ENCODE results near the gene BCAS3.

Gene BCAS3

DNA sequence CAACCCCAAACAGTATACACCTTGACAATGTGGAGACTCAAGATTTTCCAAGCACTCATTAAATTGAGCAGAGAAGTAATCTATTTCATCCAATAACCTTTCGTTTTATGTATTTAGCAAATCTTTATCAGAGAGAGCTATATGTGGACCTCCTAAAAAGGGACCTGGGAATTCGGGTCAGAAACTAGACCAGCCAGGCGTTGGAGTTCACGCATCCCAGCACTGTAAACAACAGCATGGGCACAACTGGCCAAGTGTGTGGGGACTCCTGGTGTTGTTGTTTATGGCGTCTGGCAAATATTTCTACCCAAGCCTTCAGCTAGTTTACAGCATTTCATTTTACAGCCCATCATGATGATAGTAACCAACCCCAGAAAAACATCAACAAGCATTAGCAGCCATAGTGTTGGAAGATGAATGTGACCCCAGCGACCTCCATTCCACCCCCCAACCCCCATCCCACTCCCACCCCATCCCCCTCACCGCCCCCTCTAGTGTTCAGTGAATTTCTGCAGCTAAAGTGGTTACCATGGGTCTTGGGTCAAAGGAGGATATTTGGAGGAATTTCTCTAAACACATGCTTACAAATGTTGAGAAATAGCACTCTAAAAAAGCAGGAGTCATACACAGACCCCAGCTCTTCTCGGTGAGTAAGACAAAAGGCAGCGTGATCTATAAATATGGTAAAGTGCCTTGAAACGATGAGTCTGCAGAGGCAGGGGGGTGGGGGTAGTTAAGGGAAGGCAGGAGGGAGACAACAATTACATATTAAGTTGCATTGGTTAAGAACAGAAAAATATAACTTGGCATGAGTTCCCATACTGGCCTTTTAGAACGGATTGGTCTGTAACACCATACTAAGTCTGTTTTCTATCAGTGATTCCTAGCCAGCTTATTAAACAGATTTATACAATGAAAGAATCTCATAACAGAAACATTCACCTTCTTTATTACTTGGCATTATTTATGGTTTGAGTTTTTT is 630.5 kb downstream of the BCAS3 start:
- no peak for DNase-seq

DNA sequence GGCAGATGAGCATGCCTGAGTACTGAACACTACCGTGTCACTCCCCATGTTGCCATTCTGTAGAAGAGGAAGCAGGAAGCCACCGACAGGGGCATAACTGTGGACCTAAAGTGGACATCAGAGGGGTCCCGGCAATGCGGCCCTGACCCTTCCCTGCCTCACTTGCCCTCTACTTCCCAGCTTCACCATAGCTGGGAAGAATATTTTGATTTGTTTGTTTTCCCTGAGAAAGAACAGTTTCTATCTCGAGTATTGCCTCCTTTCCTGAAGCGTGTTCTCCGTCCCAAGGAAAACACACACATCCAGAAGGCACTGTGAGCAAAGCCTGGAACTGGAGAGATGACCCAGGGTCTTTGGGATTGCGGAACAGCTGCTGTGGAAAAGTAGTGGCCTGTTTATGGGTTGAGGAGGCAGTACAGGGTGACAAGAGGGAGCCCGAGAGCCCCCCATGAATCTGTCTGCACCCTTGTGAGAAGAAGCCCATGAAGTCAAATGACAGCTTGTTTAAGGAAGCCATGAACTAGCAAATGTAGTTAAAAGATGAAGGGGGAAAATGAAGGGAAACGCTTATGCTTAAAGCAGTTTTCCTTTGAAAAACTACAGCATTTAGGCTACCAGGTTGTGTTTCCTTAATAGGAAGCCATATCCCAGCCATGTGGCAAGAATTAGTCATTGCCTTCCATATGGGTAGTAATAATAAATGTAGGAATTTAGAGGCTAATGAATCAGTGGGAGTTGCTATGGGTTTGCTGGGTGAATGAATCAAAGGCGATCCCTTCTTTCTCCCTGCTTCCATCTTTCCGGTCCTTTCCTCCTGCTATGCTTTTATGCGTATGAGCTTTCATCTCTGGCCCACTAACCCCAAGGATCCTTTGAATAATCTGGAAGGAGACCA is 632.0 kb downstream of the BCAS3 start:
- DNase-seq = no peak

DNA sequence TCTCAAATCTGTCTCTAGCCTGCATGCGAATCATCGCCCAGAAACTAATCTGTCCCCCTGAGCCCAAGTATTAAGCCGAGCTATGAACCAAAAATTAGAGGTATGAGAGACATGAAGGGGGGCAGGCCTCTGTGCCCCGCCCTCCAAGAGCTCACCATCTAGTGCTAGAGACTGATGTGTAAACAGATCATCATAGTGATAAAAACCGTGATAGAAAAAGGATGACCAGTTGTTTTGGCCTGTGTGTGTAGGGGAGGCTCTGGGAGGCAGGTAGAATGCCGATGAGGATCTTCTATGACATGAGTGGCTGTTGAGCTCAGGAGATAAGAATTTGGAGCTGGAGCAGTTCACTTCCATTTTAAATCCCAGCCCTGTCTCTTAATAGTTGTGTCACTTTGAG is 632.9 kb downstream of the BCAS3 start:
- no peak for DNase-seq

DNA sequence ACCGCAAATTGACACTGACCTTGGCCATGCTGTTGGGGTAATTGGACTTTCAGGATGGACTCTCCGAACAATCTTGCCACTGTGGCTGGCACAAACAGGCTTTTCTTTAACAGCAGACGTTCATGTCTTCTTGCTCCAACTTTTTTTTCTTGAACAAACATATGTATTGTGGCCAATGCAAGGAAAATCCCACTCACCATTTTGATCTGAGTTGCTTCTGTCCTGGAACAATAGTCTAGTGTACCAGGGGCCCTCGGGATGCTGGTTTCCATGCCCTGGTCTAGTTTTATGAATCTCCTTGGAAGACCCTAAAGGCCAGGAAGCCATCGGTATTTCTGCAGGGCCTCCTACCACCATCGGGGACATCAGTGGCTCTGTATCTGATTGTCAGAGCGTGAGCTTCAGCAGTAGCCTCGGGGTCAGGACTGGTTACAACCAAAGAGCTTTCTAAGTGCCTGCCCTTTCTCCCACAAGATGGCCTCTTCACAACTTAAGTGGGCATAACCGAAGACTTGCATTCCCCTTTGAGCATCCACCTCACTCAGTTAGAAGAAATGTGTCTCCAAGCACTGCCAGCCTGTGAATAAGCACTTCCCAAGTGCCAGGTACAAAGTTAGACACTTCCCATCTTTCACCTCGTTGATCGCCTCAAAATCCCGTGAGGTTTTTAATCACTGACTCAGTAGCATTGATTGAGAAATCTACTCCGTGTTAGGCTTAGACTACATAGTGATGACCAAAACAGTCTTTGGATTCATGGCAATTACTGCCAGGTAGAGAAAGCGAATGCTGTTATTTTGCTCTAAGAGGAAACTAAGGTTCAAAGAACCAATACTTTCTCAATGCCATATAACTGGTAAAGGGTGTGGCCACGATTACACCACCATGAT is 635.0 kb downstream of the BCAS3 start:
- DNase-seq = no peak

DNA sequence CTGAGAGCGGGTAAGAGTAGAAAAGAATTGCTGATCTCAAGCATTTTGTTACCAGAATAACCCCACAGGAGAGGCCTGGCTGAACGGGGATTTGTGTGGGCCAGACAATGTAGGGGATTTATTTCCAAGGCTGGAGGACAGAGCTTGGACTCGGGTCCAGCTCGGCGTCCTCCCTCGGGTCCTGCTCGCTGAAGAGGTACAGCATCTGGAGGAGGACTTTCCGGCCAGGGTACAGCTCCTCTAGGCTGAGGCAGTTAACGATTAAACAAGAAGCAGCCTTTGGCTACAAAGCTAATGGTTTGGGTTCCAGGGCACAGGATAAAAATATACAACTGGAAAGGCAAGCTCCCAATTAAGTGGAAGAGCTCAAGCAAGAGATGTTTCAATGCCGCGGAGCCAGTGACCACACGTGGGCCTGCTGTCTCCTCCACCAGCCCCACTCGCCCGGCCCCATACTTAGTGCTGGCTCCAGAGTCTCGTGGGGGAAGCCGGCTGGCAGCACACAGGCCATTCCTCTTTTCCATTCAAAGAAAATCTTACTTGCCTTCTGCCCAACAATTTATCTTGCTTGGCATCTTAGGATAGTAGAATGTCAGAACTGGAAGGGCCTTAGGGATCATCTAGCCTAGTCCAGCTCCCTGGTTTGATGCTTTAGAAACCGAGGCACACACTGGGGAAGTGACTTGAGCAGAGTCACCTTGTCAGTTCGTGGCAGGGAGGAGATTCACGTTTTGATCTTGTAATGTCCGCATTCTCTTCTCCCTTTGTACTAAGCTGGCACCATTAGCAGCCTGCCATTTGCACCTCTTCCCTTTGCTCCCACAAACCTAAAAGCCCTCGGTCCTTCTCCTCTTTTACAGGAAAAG is 636.0 kb downstream of the BCAS3 start:
- no peak for DNase-seq

DNA sequence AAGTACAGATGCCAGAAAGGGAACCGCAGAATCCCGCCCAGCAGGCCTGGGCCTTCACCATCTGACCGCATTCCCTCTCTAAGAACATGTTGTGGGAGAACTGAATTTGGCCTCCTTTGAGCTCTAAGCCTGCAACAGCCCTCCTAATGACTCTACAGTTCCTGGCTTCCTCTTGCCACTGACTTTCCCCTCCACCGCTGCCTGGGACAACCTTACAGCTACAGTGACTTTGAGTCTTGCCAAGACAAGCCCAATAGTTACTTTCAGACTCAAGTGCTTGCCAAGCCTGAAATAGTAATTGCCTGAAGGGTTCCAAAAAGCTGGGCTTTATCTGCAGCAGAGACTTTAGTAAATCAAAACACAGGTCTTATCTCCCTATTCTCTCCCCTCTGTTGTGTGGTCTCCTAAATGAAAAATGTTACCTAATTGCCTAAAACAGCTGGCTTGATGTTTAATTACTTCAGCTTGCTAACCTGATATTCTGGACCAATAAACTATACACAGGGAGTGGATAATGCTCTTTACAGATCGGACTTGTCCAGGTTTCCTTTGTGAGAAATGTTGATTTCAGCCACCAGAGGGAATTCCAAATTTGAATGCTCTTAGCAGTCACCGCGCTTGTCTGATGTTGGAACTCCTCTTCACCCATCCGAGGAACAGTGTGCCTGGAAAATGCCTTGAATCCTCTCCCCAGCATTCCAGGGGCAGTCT is 636.9 kb downstream of the BCAS3 start:
- no peak for DNase-seq

DNA sequence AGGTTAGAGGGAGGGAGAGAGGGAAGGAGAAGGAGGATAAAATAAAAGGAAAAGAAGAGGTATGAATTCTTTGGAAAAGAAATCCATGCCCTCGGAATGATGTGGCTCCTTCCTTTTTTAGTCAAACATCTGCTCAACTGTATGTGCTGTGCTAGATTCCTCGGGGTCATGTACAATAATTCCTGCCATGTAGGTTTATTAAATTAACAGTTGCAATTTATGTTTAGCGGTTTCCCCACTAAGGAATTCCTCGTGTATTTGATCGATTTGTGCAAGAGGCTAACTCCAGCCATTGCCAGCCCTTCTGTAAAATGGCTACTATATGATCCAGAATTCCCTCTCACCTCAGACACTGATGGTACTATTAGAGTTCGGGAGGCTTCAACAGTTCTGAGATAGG is 639.0 kb downstream of the BCAS3 start:
- no peak for DNase-seq

DNA sequence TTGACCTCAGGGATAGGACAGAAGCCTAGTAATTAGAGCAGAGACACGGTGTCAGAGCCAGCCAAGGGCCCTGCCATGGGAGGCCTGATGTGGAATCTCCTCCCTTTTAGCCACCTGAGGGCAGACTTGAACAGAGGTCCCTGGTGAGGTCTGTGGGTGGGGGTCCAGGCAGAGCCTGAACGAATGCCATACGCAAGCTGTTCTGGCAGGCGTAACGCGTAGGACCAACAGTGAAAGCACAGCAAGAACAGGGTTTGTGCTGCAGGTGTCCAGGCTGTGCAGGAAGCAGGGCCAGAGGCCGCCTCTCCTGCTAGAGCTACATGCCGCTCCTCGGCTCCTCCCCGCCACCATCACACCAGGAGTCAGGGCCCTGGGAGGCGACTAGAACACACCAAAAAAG is 640.1 kb downstream of the BCAS3 start:
- no peak for DNase-seq

DNA sequence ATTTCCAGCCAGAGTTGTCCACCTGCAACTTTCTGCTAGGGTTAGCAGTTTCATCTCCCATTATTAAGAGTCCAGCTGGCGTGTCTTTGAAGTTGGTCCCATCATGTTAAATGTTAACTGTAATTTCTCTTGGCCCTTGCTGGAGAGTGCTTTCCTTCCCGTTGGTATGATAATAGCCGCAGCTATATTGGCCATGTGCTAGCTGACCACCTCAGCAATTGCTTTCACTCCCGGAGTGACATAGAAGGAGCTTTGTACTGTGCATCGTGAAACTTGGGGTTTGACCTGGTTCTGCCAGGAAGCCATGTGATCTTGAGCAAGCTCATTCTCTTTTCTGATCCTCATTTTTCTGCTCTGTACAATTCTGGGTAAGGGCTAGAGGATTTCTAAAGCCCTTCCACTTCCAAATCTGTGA is 641.0 kb downstream of the BCAS3 start:
- DNase-seq = no peak

DNA sequence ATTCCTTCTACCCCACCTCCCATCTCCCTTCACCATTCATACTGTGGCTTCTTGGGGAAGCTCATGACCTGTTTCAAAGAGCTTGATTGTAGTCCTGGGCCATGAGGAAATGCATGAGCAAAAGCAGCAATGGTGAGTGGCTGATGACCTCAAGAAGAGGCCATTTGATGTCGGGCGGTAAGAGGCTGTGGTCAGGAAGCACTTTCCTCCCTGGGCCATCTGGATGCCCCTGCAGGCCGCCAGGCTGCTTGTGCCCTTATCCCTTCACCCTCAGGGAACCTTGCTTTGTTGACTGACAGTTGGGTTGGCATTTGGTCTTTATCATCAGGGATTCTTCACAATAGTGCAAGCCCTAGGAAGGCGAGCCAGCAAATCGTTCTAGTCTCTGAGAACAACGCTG is 643.7 kb downstream of the BCAS3 start:
- no peak for DNase-seq

DNA sequence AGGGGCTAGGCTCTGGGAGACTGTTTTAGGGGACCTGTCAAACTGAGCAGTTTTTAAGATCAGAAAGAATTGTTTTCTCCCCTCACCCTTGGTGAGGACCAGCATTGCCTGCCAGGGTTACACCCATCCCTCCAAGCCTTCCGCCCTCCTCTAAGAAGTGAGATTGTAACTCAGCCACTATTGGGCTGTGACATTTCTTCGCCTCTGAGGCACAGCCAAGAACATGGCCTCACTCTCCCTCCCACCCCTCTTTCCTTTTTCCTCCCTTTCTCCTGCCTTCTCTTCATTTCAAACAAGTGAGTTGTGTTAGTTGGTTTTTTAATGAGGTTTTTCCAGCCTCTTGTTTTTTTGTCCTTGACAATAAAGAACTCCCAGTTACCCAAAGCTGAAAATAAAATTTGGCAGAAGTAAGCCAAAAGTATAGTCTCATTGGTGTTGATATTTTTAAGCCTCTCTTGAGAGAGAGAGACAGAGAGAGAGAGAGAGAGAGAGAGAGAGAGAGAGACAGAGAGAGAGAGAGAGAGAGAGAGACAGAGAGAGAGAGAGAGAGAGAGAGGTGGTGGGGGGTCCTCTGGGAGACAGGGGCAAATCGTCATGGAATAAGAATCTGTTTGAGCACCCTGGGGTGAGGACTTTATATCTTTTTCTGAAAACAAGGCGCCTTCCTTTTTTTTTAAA is 644.8 kb downstream of the BCAS3 start:
- DNase-seq = no peak

DNA sequence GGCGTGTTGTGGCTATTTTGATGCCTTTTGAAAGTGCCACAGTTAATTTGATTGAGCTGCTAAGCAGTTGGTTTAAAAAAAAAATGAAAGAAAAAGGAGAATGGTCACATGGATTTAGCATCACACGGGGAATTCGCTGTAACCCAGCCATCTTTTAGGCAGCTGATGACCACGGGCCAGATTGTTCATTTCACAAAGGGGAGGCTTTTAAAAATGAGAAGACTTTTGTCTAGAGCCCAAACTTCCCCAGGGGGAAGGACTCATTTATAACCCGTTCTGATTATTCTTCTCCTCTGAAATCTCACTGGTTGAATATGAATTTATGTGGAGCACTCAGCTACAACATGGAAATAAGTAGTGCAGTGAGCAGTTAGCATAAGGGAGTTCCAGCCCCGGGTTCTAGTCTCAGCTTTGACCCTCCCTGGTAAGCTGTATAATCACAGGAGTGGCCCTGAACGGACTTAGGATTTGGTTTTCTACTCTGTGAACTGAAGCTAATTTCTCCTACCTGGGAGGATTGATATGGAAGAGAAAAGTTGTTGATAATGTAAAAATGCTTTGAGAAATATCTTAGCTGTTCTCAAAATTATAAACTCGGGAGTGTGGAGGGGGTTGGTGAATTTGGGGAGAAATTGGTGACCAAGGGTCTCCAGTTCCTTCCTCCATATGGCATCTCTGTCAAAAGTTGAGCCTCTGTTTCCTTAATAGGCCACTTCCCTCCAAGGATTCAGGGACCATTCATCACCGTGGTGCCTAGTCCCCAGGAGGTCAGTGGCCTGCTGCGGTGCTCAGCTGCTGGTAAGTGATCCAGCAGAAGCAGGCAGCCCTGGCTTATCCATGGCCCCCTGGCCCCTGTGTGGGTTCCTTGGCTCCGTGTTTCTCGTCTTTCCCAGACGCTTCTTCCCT is 645.6 kb downstream of the BCAS3 start:
- DNase-seq = no peak

DNA sequence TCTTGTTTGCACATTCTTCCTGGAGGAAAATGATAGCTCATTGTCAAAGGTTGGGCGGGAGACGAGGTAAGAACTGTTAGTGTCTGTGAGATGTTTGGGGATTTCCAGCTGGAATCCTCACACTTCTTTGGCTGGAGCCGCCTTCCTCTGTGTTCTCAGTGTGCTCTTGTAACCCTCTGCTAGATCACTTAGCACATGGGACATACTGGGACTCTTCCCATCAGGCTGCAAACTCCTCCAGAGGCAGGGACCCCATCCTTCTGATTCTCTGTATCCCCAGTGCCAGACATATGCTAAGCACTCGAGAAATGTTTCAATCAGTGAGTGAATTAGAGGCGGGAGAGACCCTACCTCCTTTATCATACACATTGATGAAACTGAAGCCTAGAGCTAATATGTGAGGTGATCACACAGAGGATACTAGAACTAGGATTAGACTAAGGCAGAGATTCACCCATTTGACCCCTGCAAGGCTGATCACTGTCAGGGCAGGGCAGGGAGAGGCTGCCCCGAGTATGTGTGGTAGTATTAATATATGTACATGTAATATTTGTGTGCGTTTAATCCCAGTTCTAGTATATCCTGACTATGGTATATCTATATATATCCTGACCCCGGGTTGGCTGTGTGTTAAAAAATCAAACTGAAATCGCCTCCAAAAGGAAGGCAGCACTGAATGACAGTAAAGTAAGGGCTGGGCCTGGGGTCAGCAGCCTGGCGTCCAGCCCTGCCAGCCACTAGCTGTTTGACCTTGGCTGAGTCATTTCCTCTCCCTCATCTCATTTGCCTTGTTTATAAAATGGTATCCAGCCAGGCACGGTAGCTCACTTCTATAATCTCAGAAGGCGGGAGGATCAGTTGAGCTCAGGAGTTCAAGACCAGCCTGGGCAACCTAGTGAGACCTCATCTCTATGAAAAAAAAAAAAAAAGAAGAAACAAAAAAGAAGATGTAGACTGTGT is 646.5 kb downstream of the BCAS3 start:
- DNase-seq = no peak

DNA sequence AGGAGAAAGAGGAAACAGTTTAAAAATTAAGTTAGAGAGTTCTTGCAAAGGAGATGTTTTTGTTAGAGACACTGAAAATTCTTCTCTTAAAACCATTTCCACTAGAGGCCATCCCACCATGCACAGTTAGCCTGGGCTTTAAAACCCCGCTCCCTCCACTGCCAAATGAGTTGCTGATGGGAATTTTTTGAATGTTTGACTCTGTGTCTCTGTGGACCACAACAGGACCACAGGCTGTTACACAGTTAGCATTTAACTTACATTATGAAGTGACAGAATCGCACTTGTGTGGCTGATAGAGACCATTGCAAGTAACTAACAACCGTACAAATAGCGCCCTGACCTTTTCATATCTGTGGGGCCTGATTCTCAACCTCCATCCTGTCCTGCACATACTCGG is 647.3 kb downstream of the BCAS3 start:
- DNase-seq = no peak

DNA sequence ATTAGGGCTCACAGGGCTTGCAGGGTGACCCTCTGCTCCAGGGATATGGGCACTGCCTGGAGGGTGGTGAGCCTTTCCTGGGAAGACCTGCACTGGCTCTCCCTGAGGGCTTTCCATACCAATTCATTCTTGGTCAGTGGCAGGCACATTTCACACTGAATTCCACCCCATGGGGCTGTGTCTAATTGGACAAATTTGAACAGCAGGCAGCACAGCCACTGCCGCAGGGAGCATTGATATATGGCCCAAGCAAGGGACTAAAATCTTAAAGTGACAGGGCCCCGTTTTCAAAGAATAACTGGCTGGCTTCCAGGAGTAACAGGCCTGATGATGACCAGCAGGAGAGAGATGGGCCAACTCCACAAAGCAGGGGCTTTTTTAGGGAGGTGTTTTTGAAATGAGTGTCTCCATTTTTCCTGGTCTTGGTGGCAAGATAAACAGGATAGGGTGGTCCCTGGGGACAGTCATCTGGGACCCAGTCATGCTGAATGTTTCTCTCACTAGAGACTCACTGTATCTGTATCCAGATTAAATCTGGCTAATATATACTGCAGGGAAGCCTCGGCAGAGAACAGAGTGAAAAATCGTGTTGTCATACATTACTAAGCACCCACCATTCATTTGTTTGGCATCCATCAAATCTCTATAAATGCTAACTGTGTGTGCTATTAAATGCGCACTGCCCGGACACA is 647.9 kb downstream of the BCAS3 start:
- no peak for DNase-seq

DNA sequence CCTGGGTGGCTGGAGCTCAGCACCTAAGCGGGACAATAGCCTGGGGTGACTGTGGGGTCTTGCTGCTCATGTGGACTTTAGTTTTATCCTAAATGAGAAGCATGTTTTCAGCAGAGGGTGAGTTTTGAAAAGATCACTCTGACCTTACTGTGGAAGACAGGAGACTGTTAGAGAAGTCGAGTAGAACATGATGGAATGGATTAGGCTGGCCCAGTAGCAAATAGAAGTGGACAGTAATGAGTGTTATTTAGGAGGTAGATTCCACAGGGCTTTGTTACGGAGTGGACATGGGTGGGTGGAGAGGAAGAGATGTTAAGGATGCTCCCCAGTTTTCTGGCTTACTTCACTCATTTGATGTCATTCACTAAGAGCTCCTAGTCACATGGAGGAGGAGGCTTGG is 648.7 kb downstream of the BCAS3 start:
- DNase-seq = no peak

DNA sequence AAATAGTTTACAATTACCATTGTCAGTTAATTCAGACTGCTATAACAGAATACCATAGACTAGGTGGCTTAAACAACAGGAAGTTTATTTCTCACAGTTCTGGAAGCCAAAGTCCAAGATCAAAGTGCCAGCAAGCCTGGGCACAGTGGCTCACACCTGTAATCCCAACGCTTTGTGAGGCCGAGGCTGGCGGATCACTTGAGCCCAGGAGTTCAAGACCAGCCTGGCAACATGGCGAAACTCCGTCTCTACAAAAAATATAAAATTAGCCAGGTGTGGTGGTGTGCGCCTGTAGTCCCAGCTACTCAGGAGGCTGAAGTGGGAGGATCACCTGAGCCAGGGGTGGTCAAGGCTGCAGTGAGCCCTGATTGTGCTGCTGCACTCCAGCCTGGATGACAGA is 650.7 kb downstream of the BCAS3 start:
- no peak for DNase-seq

Measured in activated CD4-positive, alpha-beta T cell treated with anti-CD3 and anti-CD28 coated beads, Interleukin-2, amount 50 U/mL, for 4 hours (primary cell).